ENCODE results near the gene PIN1.
"Not testable (repeated sequence)": the region's sequence is repeated elsewhere in the genome, so short reads cannot be mapped to it uniquely, and the experiment has no call there.

PIN1 gene

DNA sequence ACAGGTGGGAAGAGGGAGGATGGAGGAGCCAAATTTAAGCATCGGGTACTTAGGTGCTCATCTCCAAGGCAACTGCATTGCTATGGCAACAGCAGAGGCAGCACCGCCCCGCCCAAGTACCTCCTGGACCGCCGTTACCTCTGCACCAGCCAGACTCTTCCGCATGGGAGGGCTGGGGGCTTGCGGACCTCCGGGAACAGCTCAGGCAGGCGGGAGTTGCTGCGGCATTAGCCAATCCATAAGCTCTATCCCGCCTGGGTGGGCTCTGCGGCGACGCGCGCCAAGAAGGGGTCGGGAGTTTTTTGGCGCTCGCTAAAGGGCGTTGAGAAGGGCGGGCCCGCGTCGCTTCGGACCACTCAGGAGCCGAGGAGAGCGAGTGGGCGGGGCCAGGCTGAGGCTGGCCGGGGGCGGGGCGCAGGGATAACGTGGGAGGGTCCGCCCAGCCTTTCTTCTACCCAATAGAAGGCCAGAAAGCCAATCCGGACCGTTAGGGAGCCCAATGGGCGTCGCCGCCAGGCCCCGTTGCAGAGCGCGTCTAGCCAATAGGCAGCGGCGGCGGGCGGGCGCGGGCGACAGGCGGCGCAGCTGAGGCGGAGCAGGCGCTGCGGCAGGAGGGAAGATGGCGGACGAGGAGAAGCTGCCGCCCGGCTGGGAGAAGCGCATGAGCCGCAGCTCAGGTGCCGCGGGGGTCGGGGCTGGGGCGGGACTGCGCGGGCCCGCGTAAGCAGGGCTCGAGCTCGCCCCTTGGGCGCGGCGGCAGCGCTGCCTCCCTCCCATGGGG lies at the start of gene PIN1:
Gene PIN1, plus strand, starts transcription at position 593 of the 781 bp plus-strand sequence. Its CDS starts 27 bp downstream, at position 620.
- peak; percentile 94 for DNase-seq

DNA sequence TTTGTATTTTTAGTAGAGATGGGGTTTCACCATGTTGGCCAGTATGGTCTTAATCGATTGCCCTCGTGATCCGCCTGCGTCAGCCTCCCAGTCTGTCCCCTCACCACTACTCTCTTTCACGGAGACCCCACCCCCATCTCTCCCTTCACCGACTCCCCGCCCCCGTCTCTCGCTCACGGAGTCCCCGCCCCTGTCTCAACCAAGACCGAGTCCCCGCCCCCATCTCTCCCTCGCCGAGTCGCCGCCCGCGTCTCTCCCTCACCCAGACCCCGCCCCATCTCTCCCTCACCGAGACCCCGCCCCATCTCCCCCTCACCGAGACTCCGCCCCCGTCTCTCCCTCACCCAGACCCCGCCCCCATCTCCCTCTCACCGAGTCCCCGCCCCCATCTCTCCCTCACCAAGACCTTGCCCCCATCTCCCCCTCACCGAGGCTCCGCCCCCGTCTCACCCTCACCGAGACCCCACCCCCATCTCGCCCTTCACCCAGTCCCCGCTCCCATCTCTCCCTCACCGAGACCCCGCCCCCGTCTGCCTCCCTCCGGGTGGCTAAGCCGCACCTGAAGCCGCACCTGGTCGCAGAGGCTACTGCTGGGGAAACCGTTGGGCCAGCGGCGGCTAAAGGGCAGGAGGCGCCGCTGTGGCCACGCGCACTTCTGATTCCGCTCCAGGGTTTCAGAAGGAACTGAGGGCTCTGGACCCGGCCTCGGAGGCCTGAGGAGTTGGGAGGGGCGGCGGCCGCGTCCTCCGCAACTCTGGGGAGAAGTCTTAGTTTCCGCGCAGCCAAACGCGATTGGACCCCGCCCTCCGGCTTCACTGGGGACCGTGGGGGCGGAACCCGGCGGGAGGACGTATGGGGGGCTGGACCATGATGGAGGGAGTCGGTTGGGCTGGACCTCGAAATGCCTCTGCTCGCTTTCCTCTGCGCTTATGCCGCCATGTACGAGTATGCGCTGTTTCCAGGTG lies 49.5 kb upstream of the PIN1 start:
- DNase-seq: peak; percentile 92

DNA sequence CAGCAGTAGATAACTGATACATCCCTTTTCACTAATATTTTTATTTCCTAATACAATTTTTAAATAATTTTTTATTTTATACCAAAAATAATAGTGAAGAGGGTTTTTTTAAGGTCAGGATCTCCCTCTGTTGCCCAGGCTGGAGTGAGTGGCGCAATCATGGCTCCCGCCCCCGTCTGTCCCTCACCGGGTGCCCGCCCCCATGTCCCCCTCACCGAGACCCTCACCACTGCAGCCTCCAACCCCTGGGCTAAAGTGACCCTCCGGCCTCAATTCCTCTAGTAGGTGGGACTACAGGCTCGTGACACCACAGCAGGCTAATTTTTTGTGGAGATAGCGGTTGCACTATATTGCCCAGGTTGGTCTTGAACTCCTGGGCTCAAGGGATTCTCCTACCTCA lies 48.8 kb upstream of the PIN1 start:
- no peak for DNase-seq

DNA sequence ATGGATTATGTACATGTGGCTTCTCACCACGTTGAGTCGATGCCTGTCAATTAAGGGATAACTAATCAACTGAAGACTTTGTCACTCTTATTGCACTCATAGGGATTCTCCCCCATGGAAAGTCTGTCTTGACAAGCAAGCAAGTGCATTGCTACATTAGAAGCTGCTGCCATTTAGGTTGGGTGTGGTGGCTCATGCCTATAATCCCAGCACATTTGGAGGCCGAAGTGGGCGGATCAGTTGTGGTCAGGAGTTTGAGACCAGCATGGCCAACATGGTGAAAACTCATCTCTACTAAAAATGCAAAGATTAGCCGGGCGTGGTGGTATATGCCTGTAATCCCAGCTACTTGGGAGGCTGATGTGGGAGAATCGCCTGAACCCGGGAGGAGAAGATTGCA lies 48.3 kb upstream of the PIN1 start:
- DNase-seq: no peak

DNA sequence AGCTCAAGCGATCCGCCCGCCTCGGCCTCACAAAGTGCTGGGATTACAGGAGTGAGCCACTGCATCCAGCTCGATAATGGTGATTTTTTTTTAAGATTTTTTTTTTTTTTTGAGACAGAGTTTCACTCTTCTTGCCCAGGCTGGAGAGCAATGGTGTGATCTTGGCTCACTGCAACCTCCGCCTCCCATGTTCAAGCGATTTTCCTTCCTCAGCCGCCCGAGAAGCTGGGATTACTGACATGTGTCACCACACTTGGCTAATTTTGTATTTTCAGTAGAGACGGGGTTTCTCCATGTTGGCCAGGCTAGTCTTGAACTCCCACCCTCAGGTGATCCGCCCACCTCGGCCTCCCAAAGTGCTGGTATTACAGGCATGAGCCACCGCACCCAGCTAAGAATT lies 46.5 kb upstream of the PIN1 start:
- DNase-seq: not testable (repeated sequence)

DNA sequence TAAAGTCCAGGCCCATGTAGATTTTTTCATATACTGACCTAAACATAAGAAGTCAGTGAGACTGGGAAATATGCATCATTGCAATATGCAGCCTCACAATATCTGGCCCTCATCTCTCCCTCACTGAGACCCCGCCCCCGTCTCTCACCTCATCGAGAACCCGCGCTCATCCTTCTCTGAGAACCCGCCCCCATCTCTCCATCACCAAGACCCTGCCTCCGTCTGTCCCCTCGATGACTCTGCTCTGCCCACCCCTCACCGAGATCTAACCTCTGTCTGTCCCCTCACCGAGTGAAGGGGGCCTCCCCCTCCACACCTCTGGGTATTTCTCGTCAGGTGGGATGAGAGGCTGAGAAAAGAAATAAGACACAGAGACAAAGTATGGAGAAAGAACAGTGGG lies 46.1 kb upstream of the PIN1 start:
- no peak for DNase-seq

DNA sequence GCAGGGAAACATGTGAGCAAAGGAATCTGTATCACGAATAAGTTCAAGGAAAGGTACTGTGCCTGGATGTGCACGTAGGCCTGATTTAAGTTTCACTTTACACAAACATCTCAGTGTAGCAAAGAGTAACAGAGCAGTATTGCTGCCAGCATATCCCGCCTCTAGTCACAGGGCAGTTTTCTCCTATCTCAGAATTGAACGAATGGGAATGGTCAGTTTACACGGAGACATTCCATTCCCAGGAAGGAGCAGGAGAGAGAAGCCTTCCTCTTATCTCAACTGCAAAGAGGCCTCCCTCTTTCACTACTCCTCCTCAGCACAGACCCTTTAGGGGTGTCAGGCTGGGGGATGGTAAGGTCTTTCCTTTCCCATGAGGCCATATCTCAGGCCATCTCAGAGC lies 45.5 kb upstream of the PIN1 start:
- DNase-seq: not testable (repeated sequence)

DNA sequence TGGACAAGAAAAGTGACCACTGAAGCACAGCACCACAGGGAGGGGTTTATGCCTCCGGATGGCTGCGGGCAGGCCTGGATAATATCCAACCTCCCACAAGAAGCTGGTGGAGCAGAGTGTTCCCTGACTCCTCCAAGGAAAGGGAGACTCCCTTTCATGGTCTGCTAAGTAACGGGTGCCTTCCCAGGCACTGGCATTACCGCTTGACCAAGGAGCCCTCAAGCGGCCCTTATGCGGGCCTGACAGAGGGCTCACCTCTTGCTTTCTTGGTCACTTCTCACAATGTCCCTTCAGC lies 44.1 kb upstream of the PIN1 start:
- not testable (repeated sequence) for DNase-seq

DNA sequence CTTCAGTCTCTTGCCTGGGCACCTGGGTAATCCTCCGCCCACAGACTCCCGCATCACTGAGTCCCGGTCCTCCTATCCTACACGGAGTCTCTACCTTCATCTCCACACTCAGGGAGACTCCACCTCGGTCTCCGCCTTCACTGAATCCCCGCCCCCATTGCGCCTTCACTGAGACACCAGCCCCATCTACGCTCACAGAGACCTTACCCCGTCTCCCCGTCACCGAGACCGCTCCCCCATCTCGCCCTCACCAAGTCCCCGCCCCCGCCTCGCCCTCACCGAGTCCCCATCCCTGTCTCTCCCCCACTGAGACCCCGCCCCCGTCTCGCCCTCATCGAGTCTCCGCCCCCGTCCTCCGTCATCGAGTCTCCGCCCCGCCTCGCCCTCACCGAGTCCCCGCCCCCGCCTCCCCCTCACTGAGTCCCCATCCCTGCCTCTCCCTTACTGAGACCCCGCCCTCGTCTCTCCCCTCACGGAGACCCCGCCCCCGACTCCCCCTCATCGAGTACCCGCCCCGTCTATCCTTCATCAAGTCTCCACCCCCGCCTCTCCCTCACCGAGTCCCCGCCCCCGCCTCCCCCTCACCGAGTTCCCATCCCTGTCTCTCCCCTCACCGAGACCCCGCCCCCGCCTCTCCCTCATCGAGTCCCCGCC lies 43.4 kb upstream of the PIN1 start:
- DNase-seq: peak; percentile 80

DNA sequence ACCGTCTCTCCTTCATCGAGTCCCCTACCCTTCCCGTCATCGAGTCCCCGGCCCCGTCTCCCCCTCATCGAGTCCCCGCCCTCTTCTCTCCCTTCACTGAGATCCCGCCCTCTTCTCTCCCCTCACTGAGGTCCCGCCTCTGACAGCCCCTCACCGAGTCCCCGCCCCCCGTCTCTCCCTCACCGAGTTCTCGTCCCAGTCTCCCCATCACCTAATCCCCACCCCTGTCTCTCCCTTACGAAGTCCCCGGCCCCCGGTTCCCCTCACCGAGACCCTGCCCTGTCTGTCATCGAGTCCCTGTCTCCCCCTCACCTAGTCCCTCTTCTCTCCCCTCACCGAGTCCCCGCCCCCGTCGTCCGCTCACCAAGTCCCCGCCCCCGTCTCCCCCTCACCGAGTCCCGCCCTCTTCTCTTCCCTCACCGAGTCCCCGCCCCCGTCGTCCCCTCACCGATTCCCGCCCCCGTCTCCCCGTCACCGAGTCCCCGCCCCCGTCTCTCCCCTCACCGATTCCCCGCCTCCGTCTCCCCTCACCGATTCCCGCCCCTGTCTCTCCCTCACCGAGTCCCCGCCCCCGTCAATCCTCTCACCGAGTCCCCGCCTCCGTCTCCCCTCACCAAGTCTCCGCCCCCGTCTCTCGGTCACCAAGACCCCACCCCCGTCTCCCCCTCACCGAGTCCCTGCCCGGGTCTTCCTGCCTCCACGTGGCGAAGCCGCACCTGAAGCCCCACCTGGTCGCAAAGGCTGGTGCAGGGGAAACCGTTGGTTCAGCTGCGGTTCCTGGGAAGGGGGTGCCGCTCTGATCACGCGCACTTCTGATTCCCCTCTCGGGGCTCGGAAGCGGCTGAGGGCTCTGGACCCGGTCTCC lies 42.7 kb upstream of the PIN1 start:
- DNase-seq: peak; percentile 92

DNA sequence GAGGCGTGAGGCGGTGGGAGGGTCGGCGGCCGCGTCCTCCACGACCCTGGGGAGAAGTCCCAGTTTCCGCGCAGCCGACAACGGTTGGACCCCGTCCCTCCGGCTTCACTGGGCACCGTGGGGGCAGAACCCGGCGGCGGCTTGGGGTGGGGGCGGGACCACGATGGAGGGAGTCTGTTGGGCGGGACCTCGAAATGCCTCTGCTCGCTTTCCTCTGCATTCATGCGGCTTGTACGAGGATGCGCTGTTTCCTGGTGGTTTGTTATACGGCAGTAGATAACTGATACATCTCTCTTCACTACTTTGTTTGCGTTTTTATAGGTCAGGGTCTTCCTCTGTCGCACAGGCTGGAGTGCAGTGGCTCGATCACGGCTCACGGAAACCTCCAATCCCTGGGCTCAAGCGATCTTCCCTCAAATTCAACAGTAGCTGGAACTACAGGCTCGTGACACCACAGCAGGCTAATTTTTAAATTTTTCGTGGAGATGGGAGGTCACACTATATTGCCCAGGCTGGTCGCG lies 42.0 kb upstream of the PIN1 start:
- DNase-seq: peak; percentile 32

DNA sequence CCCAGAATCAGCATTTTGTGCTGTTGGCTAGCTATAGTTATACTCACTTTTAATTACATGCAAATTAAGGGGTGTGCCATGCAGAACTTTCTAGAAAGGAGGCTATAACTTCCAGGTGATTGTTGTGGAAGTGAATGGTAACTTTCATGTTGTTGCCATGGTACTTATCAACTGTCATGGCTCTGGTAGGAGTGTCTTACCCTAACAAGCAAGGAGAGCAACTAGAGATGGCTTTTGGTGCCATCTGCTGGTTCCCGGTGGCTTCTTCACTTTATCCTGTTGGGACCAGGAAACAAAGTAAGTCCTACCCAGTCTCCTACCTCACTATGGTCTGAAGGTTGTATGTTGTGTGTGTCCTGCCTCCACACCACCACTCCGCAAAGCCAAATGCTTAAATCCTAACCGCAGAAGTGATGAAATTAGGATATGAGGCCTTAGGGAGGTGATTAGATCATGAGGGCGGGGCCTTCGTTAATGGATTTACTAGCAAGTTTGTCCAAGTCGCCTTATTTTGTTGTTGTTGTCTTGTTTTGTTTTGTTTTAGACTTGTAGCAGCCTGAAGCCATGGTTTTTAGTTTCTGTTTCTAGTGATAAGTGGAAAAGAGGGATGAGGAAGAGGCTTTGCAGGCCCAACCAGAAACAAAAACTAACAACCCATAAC lies 38.9 kb upstream of the PIN1 start:
- DNase-seq: peak; percentile 68

DNA sequence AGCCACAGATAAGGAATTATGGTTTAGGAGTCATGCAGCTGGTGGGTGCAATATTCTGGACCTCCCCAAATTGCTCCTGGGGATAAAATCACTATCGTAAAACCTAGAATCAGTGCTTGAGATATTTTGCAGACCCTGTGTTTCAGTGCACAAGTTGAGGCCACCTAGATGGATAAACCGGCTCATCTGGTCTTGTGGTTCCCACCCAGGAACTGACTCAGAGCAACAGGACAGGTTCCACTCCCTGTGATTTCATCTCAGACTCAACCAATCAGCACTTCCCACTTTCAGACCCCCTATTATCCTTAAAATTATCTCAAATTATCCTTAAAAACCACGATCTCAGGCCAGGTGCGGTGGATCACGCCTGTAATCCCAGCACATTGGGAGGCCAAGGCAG lies 37.2 kb upstream of the PIN1 start:
- DNase-seq: no peak

DNA sequence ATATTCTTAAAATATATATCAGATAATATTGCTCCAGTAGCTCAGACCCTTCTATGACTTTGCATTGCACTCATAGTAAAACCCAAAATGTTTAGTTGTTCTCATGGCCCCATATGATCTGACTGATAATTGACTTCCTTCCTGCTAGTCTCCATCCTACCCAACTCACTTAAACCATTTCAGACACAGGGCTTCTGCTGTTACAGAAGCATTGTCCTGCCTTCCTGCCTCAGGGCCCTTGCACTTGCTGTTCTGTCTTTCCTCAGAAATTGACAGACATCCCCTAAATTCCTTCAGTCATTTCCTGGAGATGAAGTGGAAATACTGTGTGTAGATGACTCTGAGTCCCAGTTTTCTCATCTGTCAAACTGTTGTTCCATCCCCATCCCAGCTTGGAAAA lies 36.0 kb upstream of the PIN1 start:
- DNase-seq: no peak

DNA sequence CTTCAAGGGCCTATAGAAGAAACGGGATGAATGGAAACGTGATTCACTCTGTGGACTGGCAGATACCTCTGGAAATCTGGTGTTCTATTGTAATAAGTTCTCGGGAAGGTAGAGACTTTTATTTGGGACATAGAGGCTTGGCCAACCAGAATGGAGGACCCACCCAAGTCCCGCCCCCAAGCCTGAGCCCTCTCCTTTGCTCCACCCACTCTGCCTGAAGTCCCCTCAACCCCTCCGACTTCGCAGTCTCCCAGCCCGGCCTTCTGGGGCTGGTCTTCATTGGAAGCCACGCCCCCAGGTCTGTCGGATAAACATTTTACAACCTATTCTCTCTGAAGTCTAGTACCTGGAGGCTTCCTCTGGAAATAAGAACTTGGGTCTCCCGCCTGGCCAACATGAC lies 33.1 kb upstream of the PIN1 start:
- no peak for DNase-seq

DNA sequence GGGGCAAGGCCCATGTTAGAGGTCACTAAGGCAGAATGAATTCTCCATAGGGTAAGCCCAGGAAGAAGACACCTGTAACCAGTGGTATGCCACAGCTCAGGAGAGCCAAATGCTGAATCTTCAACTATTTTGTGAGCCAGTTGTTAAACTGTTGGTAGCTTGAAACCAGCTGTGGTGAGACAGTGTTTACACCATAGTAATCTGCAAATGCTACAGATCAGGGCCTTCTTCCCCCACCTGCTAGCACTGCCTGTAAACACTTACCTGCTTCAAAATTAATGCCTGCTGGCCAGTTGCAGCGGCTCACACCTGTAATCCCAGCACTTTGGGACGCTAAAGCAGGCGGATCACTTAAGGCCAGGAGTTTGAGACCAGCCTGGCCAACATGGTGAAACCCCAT lies 28.3 kb upstream of the PIN1 start:
- DNase-seq: no peak

DNA sequence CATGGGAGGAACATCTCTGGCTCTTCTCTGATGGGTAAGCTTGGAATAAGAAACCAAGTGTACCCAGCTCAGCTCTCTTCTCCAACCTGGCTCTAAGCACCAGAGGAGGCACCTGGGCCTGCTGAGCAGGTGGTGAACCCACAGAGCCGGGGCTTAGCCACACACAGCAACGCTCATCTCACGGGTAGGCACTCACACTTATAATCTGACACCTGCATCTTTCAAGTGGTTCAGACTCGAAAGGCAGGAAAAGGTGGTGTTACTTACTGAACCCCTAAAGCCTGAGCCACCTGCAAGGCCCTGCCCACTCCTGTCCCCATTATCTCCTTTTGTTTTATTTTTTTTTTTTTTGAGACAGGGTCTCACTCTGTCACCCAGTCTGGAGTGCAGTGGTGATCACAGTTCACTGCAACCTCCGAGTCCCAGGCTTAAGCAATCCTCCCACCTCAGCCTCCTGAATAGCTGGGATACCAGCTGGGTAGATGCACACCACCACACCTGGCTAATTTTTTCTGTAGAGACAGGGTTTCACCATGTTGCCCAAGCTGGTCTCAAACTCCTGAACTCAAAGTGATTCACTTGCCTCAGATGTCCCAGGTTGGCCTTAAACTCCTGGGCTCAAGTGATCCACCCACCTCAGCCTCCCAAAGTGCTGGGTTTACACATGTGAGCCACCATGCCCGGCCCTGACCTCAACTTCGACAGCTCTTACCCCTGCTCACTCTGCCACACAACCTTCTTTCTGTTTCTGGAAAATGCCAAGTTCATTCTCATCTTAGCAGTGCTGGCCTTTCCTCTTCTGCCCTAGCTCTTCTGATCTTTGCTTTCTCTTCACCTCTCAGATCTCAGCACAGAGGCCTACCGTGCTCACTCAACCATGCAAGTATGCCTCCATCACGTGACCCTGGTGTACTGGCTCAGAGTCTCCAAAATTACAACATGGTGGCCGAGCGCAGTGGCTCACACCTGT lies 26.0 kb upstream of the PIN1 start:
- no peak for DNase-seq

DNA sequence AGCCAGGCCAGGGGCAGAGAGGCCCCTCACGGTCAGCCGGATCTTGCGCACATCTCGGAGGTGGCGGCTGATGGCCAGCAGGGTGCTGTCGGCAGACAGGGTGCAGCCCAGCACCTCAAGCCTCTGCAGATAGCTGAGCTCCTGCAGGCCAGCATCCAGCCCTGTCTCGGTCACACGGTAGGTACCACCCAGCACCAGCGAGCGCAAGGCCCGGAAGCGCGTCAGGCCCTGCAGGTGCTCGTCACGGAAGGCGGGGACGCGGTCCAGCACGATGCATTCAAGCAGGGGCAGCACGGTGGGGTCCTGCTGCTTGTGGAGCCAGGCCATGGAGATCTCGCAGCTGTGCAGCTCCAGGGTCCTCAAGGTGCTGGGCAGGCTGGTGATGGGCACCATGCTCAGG lies 24.0 kb upstream of the PIN1 start:
- no peak for DNase-seq

DNA sequence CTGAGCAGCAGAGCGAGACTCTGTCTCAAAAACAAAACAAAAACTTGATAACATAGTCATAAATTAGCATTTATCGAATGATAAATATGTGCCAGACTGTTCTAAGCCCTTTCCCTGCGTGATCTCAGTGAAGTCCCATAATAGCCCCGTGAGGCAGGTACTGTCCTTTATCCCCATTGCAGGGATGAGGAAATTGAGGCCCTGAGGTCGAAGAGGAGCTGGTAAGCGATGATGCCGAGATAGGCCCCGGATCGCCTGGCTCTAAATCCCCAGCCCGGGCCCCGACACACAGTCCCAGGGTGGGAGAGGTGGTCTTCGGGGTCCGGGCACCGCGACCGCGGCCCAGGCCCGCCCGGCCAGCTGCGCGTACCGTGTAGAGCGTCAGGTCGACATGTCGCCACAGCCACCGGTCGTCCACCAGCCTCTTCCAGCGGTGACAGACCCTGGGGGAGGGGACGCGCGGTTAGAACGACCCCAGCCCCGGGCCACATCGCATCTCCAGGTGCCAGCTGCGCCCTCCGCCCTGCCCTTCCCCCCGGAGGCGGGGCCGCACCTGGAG lies 16.9 kb upstream of the PIN1 start:
- DNase-seq: no peak

All from NCI-H2227 treated with DMSO at 0.1 percent for 48 hours (cell line).